HEK293 (cell line): ENCODE results near the gene RGL3.

Experiments
- AEBP2 ChIP-seq: fragments of 450-650 bp; formaldehyde crosslinking; IDR thresholded peaks from 2 replicates; pipeline ENCODE4 v1.5.1; 2016; ENCODE audit warnings: missing biosample characterization, missing genetic modification characterization, borderline replicate concordance
- BCL6B ChIP-seq: fragments of 450-650 bp; formaldehyde crosslinking; IDR thresholded peaks from 2 replicates; pipeline ENCODE4 v1.5.1; 2017; ENCODE audit warnings: missing biosample characterization, missing genetic modification characterization
- GLI4 ChIP-seq: fragments of 450-650 bp; formaldehyde crosslinking; IDR thresholded peaks from 2 replicates; pipeline ENCODE4 v1.5.1; 2016; ENCODE audit warnings: missing biosample characterization, missing genetic modification characterization
- HOXD13 ChIP-seq: sonication (generic); formaldehyde crosslinking; IDR thresholded peaks from 2 replicates; pipeline ENCODE4 v1.8.0; 2022; ENCODE audit warnings: missing genetic modification reagents, borderline replicate concordance
- MEIS1 ChIP-seq: sonication (generic); formaldehyde crosslinking; IDR thresholded peaks from 2 replicates; pipeline ENCODE4 v1.8.1; 2022; ENCODE audit warnings: missing genetic modification reagents, mild to moderate bottlenecking, borderline replicate concordance
- OSR2 ChIP-seq: fragments of 450-650 bp; formaldehyde crosslinking; IDR thresholded peaks from 2 replicates; pipeline ENCODE4 v1.5.1; 2016; ENCODE audit warnings: missing biosample characterization, missing genetic modification characterization
- REPIN1 ChIP-seq: fragments of 450-650 bp; formaldehyde crosslinking; IDR thresholded peaks from 2 replicates; pipeline ENCODE4 v1.5.1; 2017; ENCODE audit warnings: missing biosample characterization, missing genetic modification characterization, low read depth
- SCRT1 ChIP-seq: fragments of 450-650 bp; formaldehyde crosslinking; IDR thresholded peaks from 2 replicates; pipeline ENCODE4 v1.5.1; 2016; ENCODE audit warnings: missing biosample characterization, missing genetic modification characterization, borderline replicate concordance
- ZBTB10 ChIP-seq: fragments of 450-650 bp; formaldehyde crosslinking; IDR thresholded peaks from 2 replicates; pipeline ENCODE4 v1.5.1; 2016; ENCODE audit warnings: missing biosample characterization, missing genetic modification characterization
- ZBTB20 ChIP-seq: fragments of 450-650 bp; formaldehyde crosslinking; IDR thresholded peaks from 2 replicates; pipeline ENCODE4 v1.5.1; 2016; ENCODE audit warnings: missing biosample characterization, missing genetic modification characterization
- ZNF121 ChIP-seq: fragments of 450-650 bp; formaldehyde crosslinking; IDR thresholded peaks from 2 replicates; pipeline ENCODE4 v1.5.1; 2016; ENCODE audit warnings: missing biosample characterization, missing genetic modification characterization
- ZNF132 ChIP-seq: fragments of 450-650 bp; formaldehyde crosslinking; IDR thresholded peaks from 2 replicates; pipeline ENCODE4 v1.5.1; 2017; ENCODE audit warnings: missing biosample characterization, missing genetic modification characterization, borderline replicate concordance
- ZNF140 ChIP-seq: fragments of 450-650 bp; formaldehyde crosslinking; IDR thresholded peaks from 2 replicates; pipeline ENCODE4 v1.5.1; 2016; ENCODE audit warnings: missing biosample characterization, missing genetic modification characterization
- ZNF157 ChIP-seq: fragments of 450-650 bp; formaldehyde crosslinking; IDR thresholded peaks from 2 replicates; pipeline ENCODE4 v1.5.1; 2016; ENCODE audit warnings: missing biosample characterization, missing genetic modification characterization
- ZNF175 ChIP-seq: fragments of 450-650 bp; formaldehyde crosslinking; IDR thresholded peaks from 2 replicates; pipeline ENCODE4 v1.5.1; 2016; ENCODE audit warnings: missing biosample characterization, missing genetic modification characterization
- ZNF211 ChIP-seq: fragments of 450-650 bp; formaldehyde crosslinking; IDR thresholded peaks from 2 replicates; pipeline ENCODE4 v1.5.1; 2016; ENCODE audit warnings: low read depth, missing biosample characterization, missing genetic modification characterization
- ZNF404 ChIP-seq: fragments of 450-650 bp; formaldehyde crosslinking; IDR thresholded peaks from 2 replicates; pipeline ENCODE4 v1.5.1; 2017; ENCODE audit warnings: missing biosample characterization, missing genetic modification characterization
- ZNF473 ChIP-seq: fragments of 450-650 bp; formaldehyde crosslinking; IDR thresholded peaks from 2 replicates; pipeline ENCODE4 v1.5.1; 2017; ENCODE audit warnings: missing biosample characterization, missing genetic modification characterization
- ZNF501 ChIP-seq: fragments of 450-650 bp; formaldehyde crosslinking; IDR thresholded peaks from 2 replicates; pipeline ENCODE4 v1.5.1; 2016; ENCODE audit warnings: missing biosample characterization, missing genetic modification characterization
- ZNF510 ChIP-seq: fragments of 450-650 bp; formaldehyde crosslinking; IDR thresholded peaks from 2 replicates; pipeline ENCODE4 v1.5.1; 2018; ENCODE audit warnings: mild to moderate bottlenecking, missing genetic modification characterization, missing biosample characterization; ENCODE audit not compliant: insufficient replicate concordance
- ZNF548 ChIP-seq: fragments of 450-650 bp; formaldehyde crosslinking; IDR thresholded peaks from 2 replicates; pipeline ENCODE4 v1.5.1; 2016; ENCODE audit warnings: missing biosample characterization, missing genetic modification characterization
- ZNF621 ChIP-seq: fragments of 450-650 bp; formaldehyde crosslinking; IDR thresholded peaks from 2 replicates; pipeline ENCODE4 v1.5.1; 2017; ENCODE audit warnings: missing biosample characterization, missing genetic modification characterization
- ZNF623 ChIP-seq: fragments of 450-650 bp; formaldehyde crosslinking; IDR thresholded peaks from 2 replicates; pipeline ENCODE4 v1.5.1; 2016; ENCODE audit warnings: missing biosample characterization, missing genetic modification characterization
- ZNF629 ChIP-seq: fragments of 450-650 bp; formaldehyde crosslinking; IDR thresholded peaks from 2 replicates; pipeline ENCODE4 v1.5.1; 2017; ENCODE audit warnings: missing biosample characterization, missing genetic modification characterization
- ZNF670 ChIP-seq: fragments of 450-650 bp; formaldehyde crosslinking; IDR thresholded peaks from 2 replicates; pipeline ENCODE4 v1.5.1; 2016; ENCODE audit warnings: missing biosample characterization, missing genetic modification characterization, low read depth
- ZNF776 ChIP-seq: fragments of 450-650 bp; formaldehyde crosslinking; IDR thresholded peaks from 2 replicates; pipeline ENCODE4 v1.5.0; 2017; ENCODE audit warnings: missing biosample characterization, missing genetic modification characterization, borderline replicate concordance
- ZNF791 ChIP-seq: fragments of 450-650 bp; formaldehyde crosslinking; IDR thresholded peaks from 2 replicates; pipeline ENCODE4 v1.5.1; 2016; ENCODE audit warnings: missing biosample characterization, missing genetic modification characterization
- ZNF830 ChIP-seq: fragments of 450-650 bp; IDR thresholded peaks from 2 replicates; pipeline ENCODE4 v1.5.0; 2018; ENCODE audit warnings: missing biosample characterization, missing genetic modification characterization, low read depth, mild to moderate bottlenecking, moderate library complexity
- ZNF843 ChIP-seq: fragments of 450-650 bp; formaldehyde crosslinking; IDR thresholded peaks from 2 replicates; pipeline ENCODE4 v1.5.1; 2016; ENCODE audit warnings: missing biosample characterization, missing genetic modification characterization
- TF ChIP-seq, protein P1 (sequence below): fragments of 450-650 bp; formaldehyde crosslinking; IDR thresholded peaks from 2 replicates; pipeline ENCODE4 v1.5.1; 2016; ENCODE audit warnings: missing biosample characterization, missing genetic modification characterization
- TF ChIP-seq, protein P2 (sequence below): fragments of 450-650 bp; formaldehyde crosslinking; IDR thresholded peaks from 2 replicates; pipeline ENCODE4 v1.5.1; 2017; ENCODE audit warnings: missing biosample characterization, missing genetic modification characterization
- TF ChIP-seq, protein P3 (sequence below): fragments of 450-650 bp; formaldehyde crosslinking; IDR thresholded peaks from 2 replicates; pipeline ENCODE4 v1.5.1; 2016; ENCODE audit warnings: missing biosample characterization, missing genetic modification characterization

The RGL3 gene

GRCh38 chr19:11382898-11383705 lies 36.0 kb downstream of the RGL3 start (continued):
- TF ChIP-seq ZNF132 (tag by site-specific recombination) (no peak), ZNF776 (no peak), ZNF623 (tag by site-specific recombination) (no peak), ZBTB10 (tag by site-specific recombination) (peak; percentile 69), ZNF211 (no peak), GLI4 (tag by site-specific recombination) (peak; percentile 65; the same call in 1 of the 2 replicates), ZNF501 (no peak), ZNF670 (tag by site-specific recombination) (no peak), ZNF548 (tag by site-specific recombination) (no peak), ZNF830 (tag by site-specific recombination) (no peak), ZNF510 (no peak), REPIN1 (tag by site-specific recombination) (no peak), ZNF791 (tag by site-specific recombination) (no peak), SCRT1 (tag by site-specific recombination) (no peak), MEIS1 (CRISPR knock-in tag) (no peak), ZNF404 (no peak), BCL6B (tag by site-specific recombination) (no peak), ZNF157 (tag by site-specific recombination) (no peak), ZNF140 (no peak), ZNF843 (tag by site-specific recombination) (no peak), ZNF629 (tag by site-specific recombination) (peak; percentile 51; the same call in 1 of the 2 replicates), HOXD13 (CRISPR knock-in tag) (no peak), ZNF175 (tag by site-specific recombination) (no peak), OSR2 (no peak; the same call in 1 of the 2 replicates), AEBP2 (tag by site-specific recombination) (no peak), ZNF473 (no peak), ZNF621 (no peak), ZBTB20 (tag by site-specific recombination) (peak; percentile 24; the same call in 1 of the 2 replicates), ZNF121 (tag by site-specific recombination) (peak; percentile 47; the same call in 1 of the 2 replicates)
- TF ChIP-seq, protein P1, sequence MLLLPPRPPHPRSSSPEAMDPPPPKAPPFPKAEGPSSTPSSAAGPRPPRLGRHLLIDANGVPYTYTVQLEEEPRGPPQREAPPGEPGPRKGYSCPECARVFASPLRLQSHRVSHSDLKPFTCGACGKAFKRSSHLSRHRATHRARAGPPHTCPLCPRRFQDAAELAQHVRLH (tag by site-specific recombination), result peak; percentile 85
- TF ChIP-seq, protein P2, sequence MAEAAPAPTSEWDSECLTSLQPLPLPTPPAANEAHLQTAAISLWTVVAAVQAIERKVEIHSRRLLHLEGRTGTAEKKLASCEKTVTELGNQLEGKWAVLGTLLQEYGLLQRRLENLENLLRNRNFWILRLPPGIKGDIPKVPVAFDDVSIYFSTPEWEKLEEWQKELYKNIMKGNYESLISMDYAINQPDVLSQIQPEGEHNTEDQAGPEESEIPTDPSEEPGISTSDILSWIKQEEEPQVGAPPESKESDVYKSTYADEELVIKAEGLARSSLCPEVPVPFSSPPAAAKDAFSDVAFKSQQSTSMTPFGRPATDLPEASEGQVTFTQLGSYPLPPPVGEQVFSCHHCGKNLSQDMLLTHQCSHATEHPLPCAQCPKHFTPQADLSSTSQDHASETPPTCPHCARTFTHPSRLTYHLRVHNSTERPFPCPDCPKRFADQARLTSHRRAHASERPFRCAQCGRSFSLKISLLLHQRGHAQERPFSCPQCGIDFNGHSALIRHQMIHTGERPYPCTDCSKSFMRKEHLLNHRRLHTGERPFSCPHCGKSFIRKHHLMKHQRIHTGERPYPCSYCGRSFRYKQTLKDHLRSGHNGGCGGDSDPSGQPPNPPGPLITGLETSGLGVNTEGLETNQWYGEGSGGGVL (tag by site-specific recombination), result peak; percentile 52
- TF ChIP-seq, protein P3, sequence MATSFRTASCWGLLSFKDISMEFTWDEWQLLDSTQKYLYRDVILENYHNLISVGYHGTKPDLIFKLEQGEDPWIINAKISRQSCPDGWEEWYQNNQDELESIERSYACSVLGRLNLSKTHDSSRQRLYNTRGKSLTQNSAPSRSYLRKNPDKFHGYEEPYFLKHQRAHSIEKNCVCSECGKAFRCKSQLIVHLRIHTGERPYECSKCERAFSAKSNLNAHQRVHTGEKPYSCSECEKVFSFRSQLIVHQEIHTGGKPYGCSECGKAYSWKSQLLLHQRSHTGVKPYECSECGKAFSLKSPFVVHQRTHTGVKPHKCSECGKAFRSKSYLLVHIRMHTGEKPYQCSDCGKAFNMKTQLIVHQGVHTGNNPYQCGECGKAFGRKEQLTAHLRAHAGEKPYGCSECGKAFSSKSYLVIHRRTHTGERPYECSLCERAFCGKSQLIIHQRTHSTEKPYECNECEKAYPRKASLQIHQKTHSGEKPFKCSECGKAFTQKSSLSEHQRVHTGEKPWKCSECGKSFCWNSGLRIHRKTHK, result no peak
